Endothelial cell of umbilical vein (primary cell): ENCODE measurements around the gene CDK5RAP2. TPM values are rescaled to one million over a fixed set of nuclear protein-coding genes. Genes with fewer than 3 reads are reported as not detected.

Source experiments
- BruUV-seq: library from RNA; stranded (reverse); fragments of 400-500 nt; replicated peaks from 2 replicates; lab custom pipeline; 2021; lab: Mats Ljungman, UMichigan
- CTCF ChIA-PET: fragments of 300-600, 350-600 bp; sonication (Branson Sonifier 250); formaldehyde crosslinking; loops from one replicate; lab custom pipeline; 2021; ENCODE audit warnings: antibody characterized with exemption, inconsistent platforms; lab: Charles Lee
- POLR2A ChIA-PET: fragments of 300-600, 350-600 bp; sonication (Branson Sonifier 250); formaldehyde crosslinking; loops from one replicate; lab custom pipeline; 2021; ENCODE audit warnings: antibody characterized with exemption, inconsistent platforms; lab: Charles Lee
- DNase-seq: peaks from one replicate; pipeline ENCODE4 v3.0.0-alpha.2; 2011; ENCODE audit warnings: low read depth, low spot score
- FAIRE-seq: peaks from 2 replicates; lab custom pipeline; 2011; peaks lifted over from hg19 to GRCh38; lab: Jason Lieb, UNC
- H2AFZ ChIP-seq: 2 replicates; pipeline ENCODE4 v1.6.0; 2012; ENCODE audit warnings: low read depth, low read length, control low read depth, inconsistent platforms
- H3K27ac ChIP-seq: 2 replicates; pipeline ENCODE4 v1.5.1; 2011; ENCODE audit warnings: low read depth, mild to moderate bottlenecking, control low read depth, low read length, moderate library complexity; ENCODE audit not compliant: insufficient read depth
- H3K27me3 ChIP-seq, 2 experiments: 2 replicates each; pipeline versions ENCODE4 v1.6.0 to v1.6.1; 2011; ENCODE audit warnings: low read length in 2 of 2, mixed read lengths in 1 of 2; ENCODE audit not compliant: control insufficient read depth in 2 of 2, insufficient read depth in 2 of 2
- H3K36me3 ChIP-seq, 2 experiments: 2 replicates in 1 of 2; 3 replicates in 1 of 2; pipeline ENCODE4 v1.5.1; 2011; ENCODE audit warnings: low read length in 2 of 2, mild to moderate bottlenecking in 1 of 2, moderate library complexity in 1 of 2; ENCODE audit not compliant: control insufficient read depth in 2 of 2, insufficient read depth in 2 of 2; ENCODE audit errors: extremely low read depth in 1 of 2
- H3K4me1 ChIP-seq: 3 replicates; pipeline ENCODE4 v1.5.1; 2011; ENCODE audit warnings: mild to moderate bottlenecking, low read length; ENCODE audit not compliant: control insufficient read depth, insufficient read depth; ENCODE audit errors: extremely low read depth
- H3K4me2 ChIP-seq: 2 replicates; pipeline ENCODE4 v1.6.1; 2011; ENCODE audit warnings: low read length, control low read depth, mixed read lengths; ENCODE audit not compliant: insufficient read depth
- H3K4me3 ChIP-seq, 3 experiments: fragments of 200-600 bp in 1 of 3; sonication (generic), shearing (Covaris generic) in 1 of 3; replicated peaks in 1 of 3; 2 replicates each; pipeline ENCODE4 v1.5.1; 2011 to 2016; ENCODE audit warnings: control low read depth in 3 of 3, low read length in 3 of 3, mild to moderate bottlenecking in 2 of 3, inconsistent platforms in 1 of 3, low read depth in 1 of 3, moderate library complexity in 1 of 3; ENCODE audit not compliant: insufficient read depth in 1 of 3
- H3K79me2 ChIP-seq: 2 replicates; pipeline ENCODE4 v1.6.0; 2012; ENCODE audit warnings: low read length, inconsistent platforms; ENCODE audit not compliant: control insufficient read depth, insufficient read depth
- H3K9ac ChIP-seq: replicated peaks from 2 replicates; pipeline ENCODE3; 2011; ENCODE audit warnings: low read length, control low read depth; ENCODE audit not compliant: insufficient read depth; ENCODE audit errors: extremely low read depth
- H3K9me1 ChIP-seq: replicated peaks from 3 replicates; pipeline ENCODE4 v1.6.0; 2011; ENCODE audit warnings: mild to moderate bottlenecking, low read length; ENCODE audit not compliant: control insufficient read depth, insufficient read depth; ENCODE audit errors: extremely low read depth
- H3K9me3 ChIP-seq: replicated peaks from 2 replicates; pipeline ENCODE4 v1.5.1; 2012; ENCODE audit warnings: low read length, inconsistent platforms; ENCODE audit not compliant: control insufficient read depth, insufficient read depth
- H4K20me1 ChIP-seq: replicated peaks from 2 replicates; pipeline ENCODE3; 2011; ENCODE audit warnings: mild to moderate bottlenecking, low read length; ENCODE audit not compliant: control insufficient read depth, insufficient read depth; ENCODE audit errors: extremely low read depth
- CTCF ChIP-seq, 2 donors: IDR thresholded peaks; 1 replicate in 1 of 2; 2 replicates in 1 of 2; pipeline ENCODE4 v1.5.1; 2011; ENCODE audit warnings: low read length in 2 of 2, mild to moderate bottlenecking in 2 of 2, moderate library complexity in 2 of 2, control low read depth in 1 of 2, inconsistent platforms in 1 of 2, low read depth in 1 of 2; ENCODE audit not compliant: insufficient read depth in 1 of 2; ENCODE audit errors: extremely low read depth in 1 of 2
- EZH2 ChIP-seq: IDR thresholded peaks from 2 replicates; pipeline ENCODE4 v1.6.1; 2012; ENCODE audit warnings: borderline replicate concordance, low read depth, mild to moderate bottlenecking, moderate library complexity, low read length, inconsistent platforms; ENCODE audit not compliant: severe bottlenecking
- FOS ChIP-seq: IDR thresholded peaks from 2 replicates; pipeline ENCODE4 v1.6.1; 2011; ENCODE audit warnings: mild to moderate bottlenecking, low read length, moderate library complexity, borderline replicate concordance; ENCODE audit not compliant: insufficient read depth
- JUN ChIP-seq: IDR thresholded peaks from 2 replicates; pipeline ENCODE4 v1.6.1; 2011; ENCODE audit warnings: borderline replicate concordance, low read depth; ENCODE audit not compliant: insufficient read length, insufficient read depth
- MAX ChIP-seq: IDR thresholded peaks from 2 replicates; pipeline ENCODE4 v1.6.1; 2011; ENCODE audit not compliant: insufficient read depth, insufficient read length
- MYC ChIP-seq: IDR thresholded peaks from one replicate; pipeline ENCODE4 v1.6.1; 2011; ENCODE audit warnings: mild to moderate bottlenecking, low read depth, low read length
- POLR2A ChIP-seq: IDR thresholded peaks from 2 replicates; pipeline ENCODE4 v1.6.1; 2012; ENCODE audit warnings: low read depth, mild to moderate bottlenecking, control low read depth, low read length
- POLR2AphosphoS5 ChIP-seq: IDR thresholded peaks from 2 replicates; pipeline ENCODE4 v1.6.1; 2012; ENCODE audit warnings: low read depth, mild to moderate bottlenecking, control low read depth, low read length, moderate library complexity; ENCODE audit not compliant: insufficient read depth
- dilution Hi-C: fragments of 300-500 bp; cut with MboI; formaldehyde crosslinking; loops from one replicate; pipeline ENCODE4 v1.15.0; 2019; ENCODE audit warnings: low sequenced_read_pairs; ENCODE audit not compliant: extremely low pct_ligation_motif_present
- intact Hi-C: fragments of 100-400 bp; cut with micrococcal nuclease; formaldehyde crosslinking; loops from one replicate; pipeline ENCODE4 v1.10.0; 2022
- polyA plus RNA-seq, 4 experiments: library from polyadenylated mRNA; depleted of rRNA in 3 of 4; stranded (reverse) in 3 of 4; unstranded in 1 of 4; fragments of >200 nt; gene quantifications; 2 replicates each; pipeline versions ENCODE4 v1.2.1 to v1.2.3, GENCODE V29; 2011 to 2012; ENCODE audit warnings: missing spikeins in 1 of 4
- total RNA-seq: library from RNA; stranded (reverse); gene quantifications from 2 replicates; pipeline ENCODE4 v1.2.3, GENCODE V29; 2021

The CDK5RAP2 gene
- total and polyA plus RNA-seq, 2 donors (not counting 3 experiments of a cell fraction or from before 2014, with no cell fraction given): 17.5 to 56.7 TPM

GRCh38 chr9:120592210-120592609 lies 12.2 kb upstream of the CDK5RAP2 start:
- ChIA-PET POLR2A (no interaction called here), CTCF (interaction anchor here (1.1 kb wide), 1 partner anchor 16 kb away, joined by 3 read pairs; no protein-coding TSS in a partner anchor)
- dilution Hi-C loops: no loop called here
- no peaks in the 10 kb centered on the region for H4K20me1 ChIP-seq
- H3K79me2 ChIP-seq: no peaks in the 10 kb centered on the region
- H2AFZ ChIP-seq: no peak overlapping the region
- no peak overlapping the region for H3K4me2 ChIP-seq
- H3K27me3 ChIP-seq: peaks cover 0 to 3% of the 10 kb centered on the region in 2 experiments
- no peak for TF ChIP-seq FOS
- TF ChIP-seq MYC: no peak
- intact Hi-C loops: no loop called here
- H3K36me3 ChIP-seq: no peaks in the 10 kb centered on the region
- no peak overlapping the region for H3K9ac ChIP-seq
- H3K9me1 ChIP-seq: no peaks in the 10 kb centered on the region
- no peaks in the 10 kb centered on the region for H3K4me1 ChIP-seq
- H3K27ac ChIP-seq: no peak overlapping the region
- FAIRE-seq (no peak), DNase-seq (no peak)
- H3K4me3 ChIP-seq: no peak overlapping the region
- BruUV-seq: no TSS peak
- no peaks in the 10 kb centered on the region for H3K9me3 ChIP-seq

- CTCF ChIA-PET: interaction anchor here (0.5 to 1.8 kb wide), 3 partner anchors 9 to 33 kb away, joined by 3 to 5 read pairs (median 3); no protein-coding TSS in a partner anchor
These were observed 7.4 kb upstream of the CDK5RAP2 start for GRCh38 chr9:120587328-120587727.

More at GRCh38 chr9:120587328-120587727, 7.4 kb upstream of the CDK5RAP2 start:
- no TSS peak for BruUV-seq
- Histone ChIP-seq H3K4me2 (no peak overlapping the region), H3K9ac (no peak overlapping the region), H3K27ac (no peak overlapping the region), H3K4me1 (peaks cover 3% of the 10 kb centered on the region), H3K4me3 (no peak overlapping the region), H3K9me3 (no peaks in the 10 kb centered on the region), H3K79me2 (no peaks in the 10 kb centered on the region), H3K27me3 (peaks cover 0 to 5% of the 10 kb centered on the region in 2 experiments), H2AFZ (no peak overlapping the region), H3K36me3 (no peaks in the 10 kb centered on the region), H3K9me1 (no peaks in the 10 kb centered on the region), H4K20me1 (no peaks in the 10 kb centered on the region)
- POLR2A ChIA-PET: no interaction called here
- dilution Hi-C loops: no loop called here
- FAIRE-seq: no peak
- intact Hi-C loops: no loop called here
- no peak for TF ChIP-seq POLR2AphosphoS5
- no peak for TF ChIP-seq MAX
- no peak for TF ChIP-seq JUN
- TF ChIP-seq POLR2A: no peak
- TF ChIP-seq EZH2: no peak
- TF ChIP-seq CTCF (IDR thresholded peaks at IDR 0.05; ENCODE audit: extremely low read depth in 1 of 2, insufficient read depth in 1 of 2, low read depth in 1 of 2, low read length in 2 of 2): no peak
- no peak for TF ChIP-seq FOS
- DNase-seq: no peak
